Esophagus muscularis mucosa (tissue), 4 donors: ENCODE measurements around the gene GNAZ. TPM values are rescaled to one million over a fixed set of nuclear protein-coding genes. Genes with fewer than 3 reads are reported as not detected.

Source experiments
- DNase-seq: peaks from one replicate; pipeline ENCODE4 v3.0.0-alpha.2; 2017; ENCODE audit errors: extremely low spot score
- H3K27ac ChIP-seq, 4 donors: fragments of 200-600 bp; sonication (generic); replicated peaks in 1 of 4; 1 replicate in 3 of 4; 2 replicates in 1 of 4; pipeline ENCODE4 v1.5.1; 2016 to 2019; ENCODE audit warnings: mild to moderate bottlenecking in 1 of 4
- H3K27me3 ChIP-seq, 4 donors: fragments of 200-600 bp; sonication (generic); one replicate each; pipeline versions ENCODE4 v1.5.1 to v1.6.0; 2016 to 2019
- H3K36me3 ChIP-seq, 4 donors: fragments of 200-600 bp; sonication (generic); one replicate each; pipeline ENCODE4 v1.5.1; 2016 to 2019
- H3K4me1 ChIP-seq, 4 donors: fragments of 200-600 bp; sonication (generic); one replicate each; pipeline ENCODE4 v1.5.1; 2016 to 2019
- H3K4me3 ChIP-seq, 4 donors: fragments of 200-600 bp; sonication (generic); 1 replicate in 2 of 4; 2 replicates in 2 of 4; pipeline ENCODE4 v1.5.1; 2016 to 2019; ENCODE audit warnings: mild to moderate bottlenecking in 4 of 4, moderate library complexity in 1 of 4
- H3K9me3 ChIP-seq, 4 donors: fragments of 200-600 bp; sonication (generic); 1 replicate in 3 of 4; 2 replicates in 1 of 4; pipeline ENCODE4 v1.5.1; 2016 to 2019
- CTCF ChIP-seq, 3 experiments: fragments of 200-600 bp in 2 of 3; fragments of 450-650 bp in 1 of 3; sonication (generic) in 2 of 3; IDR thresholded peaks; one replicate each; pipeline ENCODE4 v1.5.1; 2017 to 2019; ENCODE audit warnings: antibody characterized with exemption in 3 of 3, mild to moderate bottlenecking in 2 of 3, moderate library complexity in 1 of 3
- EP300 ChIP-seq: sonication (generic); formaldehyde crosslinking; IDR thresholded peaks from one replicate; pipeline ENCODE4 v1.6.1; 2017; ENCODE audit warnings: antibody characterized with exemption
- POLR2A ChIP-seq: fragments of 450-650 bp; IDR thresholded peaks from one replicate; pipeline ENCODE4 v1.6.1; 2017; ENCODE audit warnings: antibody characterized with exemption, moderate library complexity, mild to moderate bottlenecking, low read depth
- POLR2AphosphoS5 ChIP-seq, 2 donors: sonication (generic); formaldehyde crosslinking; IDR thresholded peaks; one replicate each; pipeline ENCODE4 v1.6.1; 2017; ENCODE audit warnings: antibody characterized with exemption in 2 of 2
- WGBS: methylation state at CpG from one replicate; pipeline ENCODE4 v1.1.5; 2018; 5-methylcytosine and 5-hydroxymethylcytosine counted together
- intact Hi-C: fragments of 100-400 bp; cut with DNase I; formaldehyde crosslinking; loops from one replicate; pipeline ENCODE4 v1.15.1; 2023
- total RNA-seq, 4 donors: library from RNA; depleted of rRNA; stranded (reverse); fragments of >200 nt; gene quantifications; one replicate each; pipeline versions ENCODE4 v1.1.0 to v1.2.1, GENCODE V29; 2016

GNAZ gene
- total RNA-seq, 4 donors from 2014 or later: 51.7 to 79.5 (median 64.6) TPM

GRCh38 chr22:23122992-23123803 lies 52.9 kb downstream of the GNAZ start:
- Histone ChIP-seq H3K27me3 (no peaks in the 10 kb centered on the region), H3K9me3 (no peaks in the 10 kb centered on the region), H3K36me3 (peaks cover 0 to 14% (median 4%) of the 10 kb centered on the region in 4 donors), H3K4me3 (no peak overlapping the region), H3K4me1 (peaks cover 2 to 21% (median 4%) of the 10 kb centered on the region in 4 donors), H3K27ac (no peak overlapping the region)
- TF ChIP-seq POLR2AphosphoS5 (IDR thresholded peaks at IDR 0.05) (no peak), POLR2A (no peak), CTCF (IDR thresholded peaks at IDR 0.05) (no peak), EP300 (no peak)
- intact Hi-C loops: no loop called here
- no peak for DNase-seq
- 94% methylated on average over 26 of the region's 26 CpGs for WGBS

GRCh38 chr22:23123804-23124254 lies 53.5 kb downstream of the GNAZ start:
- H3K27me3 ChIP-seq: no peaks in the 10 kb centered on the region
- intact Hi-C loops: no loop called here
- H3K4me1 ChIP-seq: peaks cover 5 to 19% (median 7%) of the 10 kb centered on the region in 4 donors
- peaks cover 0 to 14% (median 4%) of the 10 kb centered on the region in 4 donors for H3K36me3 ChIP-seq
- H3K27ac ChIP-seq: no peak overlapping the region
- H3K4me3 ChIP-seq: no peak overlapping the region
- no peak for TF ChIP-seq POLR2A
- no peak for TF ChIP-seq CTCF (IDR thresholded peaks at IDR 0.05)
- no peak for TF ChIP-seq EP300
- no peak for TF ChIP-seq POLR2AphosphoS5 (IDR thresholded peaks at IDR 0.05)
- 79% methylated on average over 6 of the region's 9 CpGs for WGBS
- no peak for DNase-seq
- no peaks in the 10 kb centered on the region for H3K9me3 ChIP-seq

- 65% methylated on average over 18 of the region's 19 CpGs for WGBS
- no peak for TF ChIP-seq POLR2A
- peaks cover 5 to 19% (median 7%) of the 10 kb centered on the region in 4 donors for H3K4me1 ChIP-seq
- peak overlapping the region in 1 of 4 donors; percentile 54 for H3K27ac ChIP-seq
- H3K36me3 ChIP-seq: peaks cover 0 to 14% (median 4%) of the 10 kb centered on the region in 4 donors
- no peaks in the 10 kb centered on the region for H3K9me3 ChIP-seq
- H3K27me3 ChIP-seq: no peaks in the 10 kb centered on the region
- intact Hi-C loops: no loop called here
- no peak for DNase-seq
- no peak overlapping the region for H3K4me3 ChIP-seq
Observed at GRCh38 chr22:23124611-23125511, 54.5 kb downstream of the GNAZ start.

- no peak for DNase-seq
- no peaks in the 10 kb centered on the region for H3K27me3 ChIP-seq
- intact Hi-C loops: no loop called here
- no peaks in the 10 kb centered on the region for H3K9me3 ChIP-seq
- H3K36me3 ChIP-seq: peaks cover 0 to 14% (median 4%) of the 10 kb centered on the region in 4 donors
- no peak overlapping the region for H3K27ac ChIP-seq
- TF ChIP-seq EP300: no peak
- TF ChIP-seq CTCF (IDR thresholded peaks at IDR 0.05): no peak
- TF ChIP-seq POLR2AphosphoS5 (IDR thresholded peaks at IDR 0.05): no peak
- TF ChIP-seq POLR2A: no peak
- WGBS: 89% methylated on average over 17 of the region's 18 CpGs
- H3K4me1 ChIP-seq: peaks cover 5 to 19% (median 7%) of the 10 kb centered on the region in 4 donors
- no peak overlapping the region for H3K4me3 ChIP-seq
Observed at GRCh38 chr22:23125512-23126103, 55.3 kb downstream of the GNAZ start.
